K562 (cell line): ENCODE results near the gene SSR2. TPM values are rescaled to one million over a fixed set of nuclear protein-coding genes. Genes with fewer than 3 reads are reported as not detected.
A peak's percentile ranks its signal among the peaks of the same experiment; 100 is the strongest.

Experiments used
- ATF7 ChIP-seq: fragments of 450-650 bp; IDR thresholded peaks from 2 replicates; pipeline ENCODE4 v1.7.1; 2014; ENCODE audit warnings: mild to moderate bottlenecking, moderate library complexity
- BHLHE40 ChIP-seq: IDR thresholded peaks from 2 replicates; pipeline ENCODE4 v1.6.1; 2011; ENCODE audit warnings: low read length, improper control_type of control experiment
- BRD9 ChIP-seq: fragments of 450-650 bp; IDR thresholded peaks from 2 replicates; pipeline ENCODE4 v1.6.1; 2018; ENCODE audit warnings: low read depth; ENCODE audit not compliant: partially characterized antibody
- CAMTA2 ChIP-seq: fragments of 250-450 bp; sonication (Bioruptor Pico); conservative IDR thresholded peaks from 2 replicates; pipeline ENCODE4 v1.5.1; 2022
- EHMT2 ChIP-seq: fragments of 450-650 bp; IDR thresholded peaks from 2 replicates; pipeline ENCODE4 v1.6.1; 2018; ENCODE audit warnings: antibody characterized with exemption
- EP400 ChIP-seq: fragments of 450-650 bp; IDR thresholded peaks from 2 replicates; pipeline ENCODE4 v1.6.1; 2017; ENCODE audit warnings: antibody characterized with exemption, mild to moderate bottlenecking, moderate library complexity
- HOXB6 ChIP-seq: fragments of 250-450 bp; sonication (Bioruptor Pico); IDR thresholded peaks from 2 replicates; pipeline ENCODE4 v1.5.1; 2022; ENCODE audit warnings: mild to moderate bottlenecking, borderline replicate concordance
- JUND ChIP-seq, 2 experiments: IDR thresholded peaks; 2 replicates in 1 of 2; 3 replicates in 1 of 2; pipeline ENCODE4 v1.6.1; 2011; ENCODE audit warnings: borderline replicate concordance in 2 of 2, low read depth in 2 of 2, low read length in 2 of 2, improper control_type of control experiment in 1 of 2, missing biosample characterization in 1 of 2, missing genetic modification characterization in 1 of 2, missing genetic modification reagents in 1 of 2
- KLF16 ChIP-seq: IDR thresholded peaks from 2 replicates; pipeline ENCODE4 v1.6.1; 2016; ENCODE audit warnings: antibody characterized with exemption
- NR4A1 ChIP-seq, 2 experiments: fragments of 250-450 bp in 1 of 2; fragments of 450-650 bp in 1 of 2; sonication (Bioruptor Pico) in 1 of 2; IDR thresholded peaks; 2 replicates each; pipeline versions ENCODE4 v1.4.0 to v1.6.1; 2016 to 2020; ENCODE audit warnings: mild to moderate bottlenecking in 2 of 2, missing compliant biosample characterization in 1 of 2, missing genetic modification characterization in 1 of 2, moderate library complexity in 1 of 2
- PHF20 ChIP-seq: fragments of 450-650 bp; IDR thresholded peaks from 2 replicates; pipeline ENCODE4 v1.6.1; 2018; ENCODE audit not compliant: partially characterized antibody
- PURB ChIP-seq: sonication (generic); formaldehyde crosslinking; IDR thresholded peaks from 2 replicates; pipeline ENCODE4 v1.9.0; 2021; ENCODE audit warnings: low read depth, mild to moderate bottlenecking, missing genetic modification reagents
- SNRNP70 ChIP-seq: fragments of 200-400 bp; formaldehyde crosslinking; optimal IDR thresholded peaks from 2 replicates; pipeline ENCODE3; 2017; ENCODE audit warnings: low read depth, low read length
- ZFX ChIP-seq: sonication (generic); formaldehyde crosslinking; IDR thresholded peaks from 2 replicates; pipeline ENCODE4 v1.8.0; 2022; ENCODE audit warnings: mild to moderate bottlenecking, missing genetic modification reagents, moderate library complexity
- ZNF79 ChIP-seq: fragments of 250-450 bp; sonication (Bioruptor Pico); IDR thresholded peaks from 2 replicates; pipeline ENCODE4 v1.4.0; 2020; ENCODE audit warnings: low read depth, mild to moderate bottlenecking, moderate library complexity
- polyA plus RNA-seq, 8 experiments: library from polyadenylated mRNA; depleted of rRNA in 4 of 8; stranded (reverse) in 5 of 8; unstranded in 3 of 8; fragments of >200 nt; fragmentation: Nextera tagmentation in 2 of 8; fragmentation: Illumina TruSeq in 1 of 8; extraction: Ambion mirVana in 2 of 8; extraction: Trizol in 1 of 8; gene quantifications; 2 replicates each; pipeline versions ENCODE4 v1.2.1 to v1.2.3, GENCODE V29; 2011 to 2014; ENCODE audit warnings: inconsistent platforms in 1 of 8, missing spikeins in 1 of 8
- total RNA-seq, 7 experiments: library from RNA; depleted of rRNA in 6 of 7; stranded (reverse); fragments of >200 nt in 6 of 7; fragmentation: Illumina TruSeq in 2 of 7; extraction: Trizol in 2 of 7; gene quantifications; 2 replicates each; pipeline versions ENCODE4 v1.2.1 to v1.2.3, GENCODE V29; 2011 to 2021; ENCODE audit warnings: low replicate concordance in 1 of 7
- TF ChIP-seq, protein P1 (sequence below), 2 experiments: IDR thresholded peaks in 1 of 2; conservative IDR thresholded peaks in 1 of 2; 2 replicates each; pipeline ENCODE4 v1.6.1; 2016; ENCODE audit warnings: low read depth in 2 of 2, mild to moderate bottlenecking in 1 of 2, missing compliant biosample characterization in 1 of 2, missing genetic modification characterization in 1 of 2, moderate library complexity in 1 of 2
- TF ChIP-seq, protein P2 (sequence below): fragments of 250-450 bp; sonication (Bioruptor Pico); IDR thresholded peaks from 2 replicates; pipeline ENCODE4 v1.4.0; 2020; ENCODE audit warnings: mild to moderate bottlenecking, moderate library complexity, borderline replicate concordance

Gene SSR2
- total and polyA plus RNA-seq, 9 of the 15 experiments (the other 6 are each of a cell fraction or from before 2014, with no cell fraction given): 161 to 411 (median 240) TPM

DNA sequence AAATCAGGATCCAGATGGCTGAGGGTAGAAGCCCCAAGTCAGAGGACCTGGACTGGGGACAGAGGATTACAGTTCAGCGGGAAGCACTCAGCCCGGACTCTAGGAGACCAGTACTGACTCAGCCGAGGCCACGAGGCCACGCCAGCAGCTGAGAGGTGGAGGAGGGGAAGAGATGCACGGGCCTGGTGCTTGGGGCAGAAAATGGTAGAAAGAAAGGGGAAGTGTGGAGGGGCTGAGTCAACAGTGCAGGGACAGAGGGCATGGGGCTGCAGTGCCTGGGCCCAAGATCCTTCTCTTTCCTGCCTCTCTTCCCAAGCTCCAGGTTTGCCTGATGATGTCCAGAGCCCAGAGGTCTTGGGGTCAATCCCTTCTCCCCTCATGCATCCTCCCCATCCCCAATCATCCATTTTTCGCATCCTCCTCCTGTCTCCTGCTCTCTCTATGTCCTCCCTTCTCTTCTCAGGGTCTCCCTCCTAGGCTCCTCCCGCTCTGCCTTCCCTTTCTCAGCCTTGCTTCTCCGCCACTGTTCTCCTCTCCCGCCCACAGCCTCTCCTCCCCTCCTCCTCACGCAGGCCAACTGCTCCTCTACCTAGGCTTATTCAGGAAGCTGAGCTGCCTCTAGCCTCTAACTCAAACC, 50.1 kb downstream of the SSR2 start (continued):
- peak; percentile 86 for TF ChIP-seq JUND (IDR thresholded peaks at IDR 0.05; ENCODE audit: borderline replicate concordance, low read depth, low read length)
- peak; percentile 84; the same call in 2 of the 3 replicates for TF ChIP-seq JUND (tag; IDR thresholded peaks at IDR 0.05; ENCODE audit: borderline replicate concordance, low read depth, low read length)
- no peak for TF ChIP-seq PURB (CRISPR knock-in tag)
- TF ChIP-seq, protein P1, sequence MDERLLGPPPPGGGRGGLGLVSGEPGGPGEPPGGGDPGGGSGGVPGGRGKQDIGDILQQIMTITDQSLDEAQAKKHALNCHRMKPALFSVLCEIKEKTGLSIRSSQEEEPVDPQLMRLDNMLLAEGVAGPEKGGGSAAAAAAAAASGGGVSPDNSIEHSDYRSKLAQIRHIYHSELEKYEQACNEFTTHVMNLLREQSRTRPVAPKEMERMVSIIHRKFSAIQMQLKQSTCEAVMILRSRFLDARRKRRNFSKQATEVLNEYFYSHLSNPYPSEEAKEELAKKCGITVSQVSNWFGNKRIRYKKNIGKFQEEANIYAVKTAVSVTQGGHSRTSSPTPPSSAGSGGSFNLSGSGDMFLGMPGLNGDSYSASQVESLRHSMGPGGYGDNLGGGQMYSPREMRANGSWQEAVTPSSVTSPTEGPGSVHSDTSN (CRISPR knock-in tag; IDR thresholded peaks at IDR 0.05; ENCODE audit: low read depth): no peak
- TF ChIP-seq, protein P1 (tag; conservative IDR thresholded peaks at IDR 0.05; ENCODE audit: low read depth): no peak
- no peak for TF ChIP-seq HOXB6 (CRISPR knock-in tag)
- TF ChIP-seq BRD9: peak; percentile 36
- peak; percentile 52; the same call in 1 of the 2 replicates for TF ChIP-seq EHMT2
- no peak for TF ChIP-seq CAMTA2 (CRISPR knock-in tag)
- peak; percentile 43; the same call in 1 of the 2 replicates for TF ChIP-seq ATF7
- TF ChIP-seq, protein P2, sequence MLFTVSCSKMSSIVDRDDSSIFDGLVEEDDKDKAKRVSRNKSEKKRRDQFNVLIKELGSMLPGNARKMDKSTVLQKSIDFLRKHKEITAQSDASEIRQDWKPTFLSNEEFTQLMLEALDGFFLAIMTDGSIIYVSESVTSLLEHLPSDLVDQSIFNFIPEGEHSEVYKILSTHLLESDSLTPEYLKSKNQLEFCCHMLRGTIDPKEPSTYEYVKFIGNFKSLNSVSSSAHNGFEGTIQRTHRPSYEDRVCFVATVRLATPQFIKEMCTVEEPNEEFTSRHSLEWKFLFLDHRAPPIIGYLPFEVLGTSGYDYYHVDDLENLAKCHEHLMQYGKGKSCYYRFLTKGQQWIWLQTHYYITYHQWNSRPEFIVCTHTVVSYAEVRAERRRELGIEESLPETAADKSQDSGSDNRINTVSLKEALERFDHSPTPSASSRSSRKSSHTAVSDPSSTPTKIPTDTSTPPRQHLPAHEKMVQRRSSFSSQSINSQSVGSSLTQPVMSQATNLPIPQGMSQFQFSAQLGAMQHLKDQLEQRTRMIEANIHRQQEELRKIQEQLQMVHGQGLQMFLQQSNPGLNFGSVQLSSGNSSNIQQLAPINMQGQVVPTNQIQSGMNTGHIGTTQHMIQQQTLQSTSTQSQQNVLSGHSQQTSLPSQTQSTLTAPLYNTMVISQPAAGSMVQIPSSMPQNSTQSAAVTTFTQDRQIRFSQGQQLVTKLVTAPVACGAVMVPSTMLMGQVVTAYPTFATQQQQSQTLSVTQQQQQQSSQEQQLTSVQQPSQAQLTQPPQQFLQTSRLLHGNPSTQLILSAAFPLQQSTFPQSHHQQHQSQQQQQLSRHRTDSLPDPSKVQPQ: 0 out of 2 replicates have a peak, but pooled peaks have one; percentile 22
- TF ChIP-seq BHLHE40: peak; percentile 91
- no peak for TF ChIP-seq NR4A1 (CRISPR knock-in tag; IDR thresholded peaks at IDR 0.05)
- no peak for TF ChIP-seq NR4A1 (tag; IDR thresholded peaks at IDR 0.05)
- no peak; the same call in 1 of the 2 replicates for TF ChIP-seq ZNF79
- peak; percentile 89 for TF ChIP-seq EP400
- TF ChIP-seq ZFX (CRISPR knock-in tag): peak; percentile 53
- no peak for TF ChIP-seq SNRNP70
- TF ChIP-seq PHF20: peak; percentile 16
- TF ChIP-seq KLF16: no peak
